Psoas muscle (tissue), 8 donors: Measurements from ENCODE around the gene ZNF527. TPM values are rescaled to one million over a fixed set of nuclear protein-coding genes. Genes with fewer than 3 reads are reported as not detected.

Experiments used
- ATAC-seq, 4 donors: fragments of 200-7000 bp; cut with Tn5 transposase; one replicate each; pipeline ENCODE4 v1.9.1; 2020; ENCODE audit warnings: moderate library complexity in 3 of 4, mild to moderate bottlenecking in 2 of 4
- DNase-seq, 2 donors: peaks; one replicate each; pipeline ENCODE4 v3.0.0-alpha.2; 2020
- H3K27ac ChIP-seq: fragments of 200-600 bp; one replicate; pipeline ENCODE4 v1.8.0; 2022
- H3K27me3 ChIP-seq, 3 donors: fragments of 200-600 bp in 1 of 3; one replicate each; pipeline versions ENCODE4 v1.6.1 to v1.8.0; 2013 to 2022; ENCODE audit warnings: low read length in 2 of 3, mild to moderate bottlenecking in 2 of 3, moderate library complexity in 1 of 3; ENCODE audit not compliant: insufficient read depth in 3 of 3
- H3K36me3 ChIP-seq, 2 donors: fragments of 200-600 bp in 1 of 2; one replicate each; pipeline versions ENCODE4 v1.6.1 to v1.8.0; 2013 to 2022; ENCODE audit warnings: low read depth in 1 of 2, mild to moderate bottlenecking in 1 of 2, moderate library complexity in 1 of 2; ENCODE audit not compliant: insufficient read depth in 1 of 2
- H3K4me1 ChIP-seq: fragments of 200-600 bp; one replicate; pipeline ENCODE4 v1.8.0; 2022
- H3K4me3 ChIP-seq: fragments of 200-600 bp; one replicate; pipeline ENCODE4 v1.8.0; 2022; ENCODE audit warnings: mild to moderate bottlenecking
- H3K9me3 ChIP-seq: fragments of 200-600 bp; one replicate; pipeline ENCODE4 v1.8.0; 2022
- CTCF ChIP-seq: fragments of 200-600 bp; IDR thresholded peaks from one replicate; pipeline ENCODE4 v1.8.0; 2022; ENCODE audit warnings: antibody characterized with exemption
- whole genome bisulfite sequencing, 3 donors: extraction: QIAGEN DNeasy Blood & Tissue Kit; methylation state at CpG; one replicate each; pipeline versions ENCODE4 v1.1.6 to v1.1.7; 2013; 5-methylcytosine and 5-hydroxymethylcytosine counted together
- intact Hi-C, 2 donors: fragments of 100-400 bp; cut with DNase I; formaldehyde crosslinking; loops; one replicate each; pipeline versions ENCODE4 v1.11.0 to v1.14.2; 2022
- polyA plus RNA-seq, 3 donors: library from polyadenylated mRNA; stranded (reverse); fragments of 200-250 nt; gene quantifications; one replicate each; pipeline ENCODE4 v1.2.3, GENCODE V29; 2013
- total RNA-seq, 4 donors: library from RNA; stranded (reverse); fragmentation: NEBNext Ultra II Directional in 2 of 4; extraction: Animal tissue kit (Norgen Biotek cat#: 25700) in 2 of 4; gene quantifications; one replicate each; pipeline versions ENCODE4 v1.2.1 to v1.2.4, GENCODE V29; 2021 to 2023
- donor health status: healthy with polysubstance abuse.
- donor health status: DM: no; HTN: no; CAD: no; lungs with moderate emphysema.
- donor health status: Bipolar disorder and iron deficiency.
- donor health status: healthy.
- donor health status: DM: yes; HTN: yes; CAD: no.
- donor health status: DM: no; HTN: no; CAD: no.
- donor health status: DM: no; HTN: no; CAD: no.
- donor health status: DM: yes; HTN: yes; CAD: no.

Gene ZNF527
- total and polyA plus RNA-seq, 7 donors: 1.8 to 5.7 (median 3.3) TPM

DNA sequence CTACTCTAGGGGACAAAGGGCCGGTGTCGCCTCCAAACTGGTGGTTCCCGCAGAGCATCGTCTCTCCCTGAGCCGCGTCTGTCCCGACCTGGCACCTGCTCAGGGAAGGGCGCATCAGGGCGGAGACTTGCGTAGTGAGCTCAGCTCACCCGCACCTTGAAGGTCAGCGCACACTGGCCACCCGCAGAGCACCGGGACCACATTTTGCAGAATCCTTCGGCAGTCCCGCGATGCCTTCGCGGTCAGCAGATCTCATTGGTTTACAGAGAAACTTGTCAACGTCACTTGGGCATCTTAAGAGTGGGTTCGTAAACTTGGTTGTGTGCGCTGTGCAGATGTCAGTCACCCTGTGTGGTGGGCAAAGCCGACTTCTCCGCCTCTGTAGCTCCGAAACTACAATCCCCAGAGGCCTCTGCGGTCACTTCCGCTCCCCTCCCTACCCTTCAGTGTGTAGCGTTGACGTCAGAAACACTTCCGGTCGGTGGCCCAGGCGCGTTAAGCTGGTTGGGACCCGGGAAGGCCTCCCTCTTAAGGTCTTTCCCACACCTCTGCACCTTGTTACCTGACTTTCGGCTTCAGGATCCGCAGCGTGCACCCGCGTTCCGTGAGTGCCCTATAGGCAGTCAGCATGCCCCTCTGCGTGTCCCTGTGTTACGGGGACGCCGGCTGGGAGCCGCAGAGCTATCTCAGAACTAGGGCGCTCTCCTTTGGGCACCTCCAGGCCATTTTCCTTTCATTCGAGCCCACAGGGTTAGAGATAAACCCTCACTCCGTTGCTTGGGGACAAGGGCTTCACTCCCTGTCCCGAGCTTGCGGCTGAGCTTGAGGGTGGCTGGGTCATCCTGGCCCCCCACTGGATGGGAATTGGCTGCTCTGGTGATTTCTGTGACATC is 36.5 kb upstream of the ZNF527 start:
- TF ChIP-seq CTCF: no peak
- H3K9me3 ChIP-seq: no peaks in the 10 kb centered on the region
- H3K4me1 ChIP-seq: peaks cover 12% of the 10 kb centered on the region
- intact Hi-C loops: loop anchor here in 1 of 2 donors (2.0 to 10.0 kb wide), 2 partner anchors 18 to 130 kb away; partner anchors contain the start of genes ZNF569 and ZNF570
- H3K36me3 ChIP-seq: peaks cover 0 to 18% of the 10 kb centered on the region in 2 donors
- ATAC-seq: peak; percentile 98 to 100 (median 100)
- DNase-seq: peak; percentile 90 to 95
- peak overlapping the region; percentile 76 for H3K4me3 ChIP-seq
- peak overlapping the region; percentile 90 for H3K27ac ChIP-seq
- 1 to 5% (median 3%) methylated on average over 50 of the region's 50 CpGs for WGBS, 3 donors
- no peaks in the 10 kb centered on the region for H3K27me3 ChIP-seq

GRCh38 chr19:37342753-37343152 is 28.1 kb upstream of the ZNF527 start:
- no peaks in the 10 kb centered on the region for H3K27me3 ChIP-seq
- peaks cover 0 to 38% of the 10 kb centered on the region in 2 donors for H3K36me3 ChIP-seq
- WGBS, 3 donors: 91 to 98% (median 96%) methylated on average over 3 to 5 of the region's 5 CpGs
- intact Hi-C loops: no loop called here
- H3K9me3 ChIP-seq: no peaks in the 10 kb centered on the region
- no peaks in the 10 kb centered on the region for H3K4me1 ChIP-seq
- H3K27ac ChIP-seq: no peak overlapping the region
- ATAC-seq (no peak), DNase-seq (no peak)
- TF ChIP-seq CTCF: no peak
- H3K4me3 ChIP-seq: no peak overlapping the region

DNA sequence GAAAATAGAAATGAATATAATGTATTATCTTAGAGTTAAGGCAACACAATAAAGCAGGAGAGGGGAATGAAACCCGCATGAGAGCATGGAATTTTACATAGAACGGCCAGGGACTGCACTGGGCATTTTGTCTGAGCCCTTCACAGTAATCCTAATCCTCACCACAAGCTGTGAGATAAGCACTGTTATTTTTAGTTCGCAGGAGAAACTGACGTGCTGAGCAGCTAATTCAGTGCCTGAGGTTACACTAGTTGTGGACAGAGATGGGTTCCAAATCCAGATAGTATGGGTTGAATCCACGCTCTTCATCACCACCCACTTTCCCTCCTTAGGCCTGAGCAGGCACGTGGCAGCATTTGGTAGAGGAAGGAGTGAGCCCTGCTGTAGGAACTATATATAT is 24.8 kb upstream of the ZNF527 start:
- Histone ChIP-seq H3K27me3 (no peaks in the 10 kb centered on the region), H3K9me3 (no peaks in the 10 kb centered on the region), H3K36me3 (peaks cover 0 to 65% of the 10 kb centered on the region in 2 donors), H3K4me1 (no peaks in the 10 kb centered on the region), H3K4me3 (no peak overlapping the region), H3K27ac (no peak overlapping the region)
- no peak for ATAC-seq
- no peak for DNase-seq
- 58 to 70% (median 65%) methylated on average over 6 of the region's 6 CpGs for WGBS, 3 donors
- intact Hi-C loops: no loop called here
- TF ChIP-seq CTCF: no peak

DNA sequence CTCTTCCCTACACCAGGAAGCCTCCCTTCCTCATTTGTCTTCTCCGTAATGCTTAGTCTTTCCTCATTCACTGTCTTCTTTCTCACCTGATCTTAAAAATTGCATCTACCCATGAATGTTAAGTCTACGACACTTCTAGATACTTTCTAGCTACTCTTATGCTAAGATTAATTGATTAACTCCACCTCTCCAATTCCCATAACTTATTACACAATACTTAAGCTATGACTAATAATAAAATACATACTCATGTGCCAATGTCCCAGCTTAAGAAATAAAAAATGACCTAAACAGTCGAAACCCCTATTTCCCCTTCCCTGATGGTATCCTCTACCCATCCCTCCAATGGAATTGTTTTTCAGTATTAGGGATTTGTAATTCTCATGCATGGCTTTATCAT is 22.8 kb upstream of the ZNF527 start:
- 94 to 97% (median 96%) methylated on average over 3 of the region's 3 CpGs for WGBS, 3 donors
- DNase-seq (no peak), ATAC-seq (no peak)
- Histone ChIP-seq H3K4me1 (no peaks in the 10 kb centered on the region), H3K36me3 (peaks cover 0 to 82% of the 10 kb centered on the region in 2 donors), H3K4me3 (no peak overlapping the region), H3K27me3 (no peaks in the 10 kb centered on the region), H3K9me3 (no peaks in the 10 kb centered on the region), H3K27ac (no peak overlapping the region)
- intact Hi-C loops: no loop called here
- TF ChIP-seq CTCF: no peak
